GM06990 (cell line): ENCODE results near the gene EIF2S2.

ENCODE experiments used
- DNase-seq: peaks from one replicate; pipeline ENCODE4 v3.0.0-alpha.2; 2011; ENCODE audit not compliant: insufficient read length; ENCODE audit errors: extremely low read depth
- H3K27me3 ChIP-seq: replicated peaks from 2 replicates; pipeline ENCODE4 v1.6.0; 2011; ENCODE audit warnings: low read length; ENCODE audit not compliant: control insufficient read depth, insufficient read depth
- H3K36me3 ChIP-seq: 2 replicates; pipeline ENCODE4 v1.5.1; 2011; ENCODE audit warnings: low read length; ENCODE audit not compliant: control insufficient read depth, insufficient read depth
- H3K4me3 ChIP-seq: replicated peaks from 2 replicates; pipeline ENCODE4 v1.5.1; 2011; ENCODE audit warnings: low read depth, mild to moderate bottlenecking, control low read depth, low read length
- TF ChIP-seq, protein P1 (sequence below): IDR thresholded peaks from 2 replicates; pipeline ENCODE4 v1.5.1; 2011; ENCODE audit warnings: low read length, control low read depth, mild to moderate bottlenecking, inconsistent platforms; ENCODE audit not compliant: insufficient read depth, poor library complexity, severe bottlenecking

EIF2S2 gene

DNA sequence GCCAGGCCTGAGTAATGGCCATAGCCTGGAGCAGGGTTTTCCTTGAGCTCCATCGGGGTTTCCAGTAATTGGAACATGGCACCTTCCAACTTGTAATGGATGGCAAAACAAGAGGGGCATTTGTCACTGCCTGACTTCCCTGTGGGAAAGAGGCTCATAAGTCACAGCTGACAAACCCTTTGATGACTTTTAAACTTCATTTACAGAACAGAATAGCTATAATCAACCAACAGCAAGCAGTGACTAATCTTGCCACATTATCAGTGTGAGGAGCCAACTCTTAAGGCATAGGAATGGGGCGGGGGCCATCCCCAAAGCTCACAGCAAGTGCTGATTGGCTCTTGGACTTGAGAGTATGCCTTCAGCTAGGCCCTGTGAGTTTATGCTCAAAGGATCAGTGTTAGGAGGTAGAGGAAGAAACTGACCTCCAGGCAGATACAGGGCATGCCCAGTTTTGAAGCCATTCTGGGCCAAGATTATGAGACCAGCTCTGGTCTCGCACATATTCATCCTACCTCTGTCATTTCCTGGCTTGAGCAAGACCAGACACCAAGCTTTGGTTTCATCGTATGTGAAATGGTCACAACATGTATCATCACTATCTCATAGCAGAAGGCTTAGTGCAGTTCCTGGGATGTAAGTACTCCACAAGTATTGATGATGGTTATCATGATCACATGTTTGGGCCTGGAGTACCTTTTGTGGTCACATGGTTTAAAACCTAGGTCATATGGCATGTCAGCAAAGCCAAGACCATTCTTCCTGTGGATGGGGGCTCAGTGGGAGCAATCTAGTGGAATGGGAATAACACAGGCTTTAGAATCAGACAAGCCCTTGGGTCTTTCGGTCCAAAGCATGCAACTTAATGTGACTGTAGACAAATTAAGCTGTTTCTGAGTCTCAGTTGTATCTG lies 49.2 kb downstream of the EIF2S2 start:
- H3K36me3 ChIP-seq, result peaks cover 11% of the 10 kb centered on the region
- no peaks in the 10 kb centered on the region for H3K27me3 ChIP-seq
- TF ChIP-seq, protein P1, sequence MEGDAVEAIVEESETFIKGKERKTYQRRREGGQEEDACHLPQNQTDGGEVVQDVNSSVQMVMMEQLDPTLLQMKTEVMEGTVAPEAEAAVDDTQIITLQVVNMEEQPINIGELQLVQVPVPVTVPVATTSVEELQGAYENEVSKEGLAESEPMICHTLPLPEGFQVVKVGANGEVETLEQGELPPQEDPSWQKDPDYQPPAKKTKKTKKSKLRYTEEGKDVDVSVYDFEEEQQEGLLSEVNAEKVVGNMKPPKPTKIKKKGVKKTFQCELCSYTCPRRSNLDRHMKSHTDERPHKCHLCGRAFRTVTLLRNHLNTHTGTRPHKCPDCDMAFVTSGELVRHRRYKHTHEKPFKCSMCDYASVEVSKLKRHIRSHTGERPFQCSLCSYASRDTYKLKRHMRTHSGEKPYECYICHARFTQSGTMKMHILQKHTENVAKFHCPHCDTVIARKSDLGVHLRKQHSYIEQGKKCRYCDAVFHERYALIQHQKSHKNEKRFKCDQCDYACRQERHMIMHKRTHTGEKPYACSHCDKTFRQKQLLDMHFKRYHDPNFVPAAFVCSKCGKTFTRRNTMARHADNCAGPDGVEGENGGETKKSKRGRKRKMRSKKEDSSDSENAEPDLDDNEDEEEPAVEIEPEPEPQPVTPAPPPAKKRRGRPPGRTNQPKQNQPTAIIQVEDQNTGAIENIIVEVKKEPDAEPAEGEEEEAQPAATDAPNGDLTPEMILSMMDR, result no peak
- DNase-seq, result no peak
- no peak overlapping the region for H3K4me3 ChIP-seq

DNA sequence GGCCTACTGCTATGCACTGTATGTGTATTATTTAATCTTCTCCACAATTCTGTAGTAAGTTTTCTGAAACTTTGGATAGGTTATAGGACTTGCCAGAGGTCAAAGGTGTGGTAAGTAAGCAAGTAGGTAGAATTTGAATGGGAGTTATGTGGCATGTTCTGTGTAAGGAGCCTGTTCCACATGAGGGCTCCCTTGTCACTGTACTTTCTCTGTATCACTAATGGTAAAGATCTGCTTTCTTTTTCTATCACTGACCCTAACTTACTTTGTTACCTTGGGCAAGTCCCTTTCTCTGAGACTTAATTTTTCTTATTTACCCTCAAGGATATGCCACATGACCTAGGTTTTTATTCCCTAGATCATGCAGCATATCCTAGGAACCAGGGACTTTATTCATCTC lies 50.3 kb downstream of the EIF2S2 start:
- Histone ChIP-seq H3K4me3 (no peak overlapping the region), H3K27me3 (no peaks in the 10 kb centered on the region), H3K36me3 (peaks cover 11% of the 10 kb centered on the region)
- TF ChIP-seq, protein P1, result no peak
- DNase-seq, result no peak

DNA sequence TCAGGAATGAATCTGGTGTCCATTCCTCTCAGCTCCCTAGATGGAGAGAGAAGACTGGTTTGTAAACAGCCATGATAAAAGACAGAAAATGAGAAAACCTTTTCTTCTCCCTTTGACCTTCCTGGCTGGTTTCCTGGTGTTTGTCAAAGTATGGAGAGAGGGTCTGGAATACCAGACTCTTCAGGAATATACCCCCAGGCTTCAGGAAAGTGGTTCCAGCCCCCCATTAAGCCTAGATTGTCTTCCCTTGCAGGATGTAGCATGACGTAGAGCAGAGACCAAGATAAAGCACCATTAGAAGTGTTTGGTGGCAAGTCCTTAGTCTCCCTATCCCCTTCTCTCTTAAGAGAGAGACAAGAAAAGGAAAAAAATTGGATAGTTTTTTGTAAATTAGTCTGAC lies 51.1 kb downstream of the EIF2S2 start:
- TF ChIP-seq, protein P1, result no peak

DNA sequence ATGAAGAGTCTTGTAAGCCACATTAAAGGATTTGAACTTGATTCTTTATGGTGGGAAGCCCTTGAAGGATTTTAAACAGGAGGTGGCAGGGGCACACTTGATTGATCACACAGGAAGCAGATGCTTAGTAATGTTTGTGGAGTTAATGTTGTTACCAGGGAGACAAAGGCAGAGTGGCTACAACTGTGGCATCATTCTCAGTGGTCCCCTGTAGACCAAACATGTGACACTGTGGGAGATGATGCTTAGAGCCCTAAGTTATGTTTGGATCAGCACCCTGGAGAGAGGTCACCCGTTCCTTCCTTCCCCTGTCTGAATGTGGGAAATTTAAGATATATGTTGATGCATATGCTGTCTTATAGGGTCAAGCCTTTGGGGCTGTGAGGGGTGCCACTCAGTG lies 53.2 kb downstream of the EIF2S2 start:
- no peak overlapping the region for H3K4me3 ChIP-seq
- TF ChIP-seq, protein P1, result no peak
- H3K27me3 ChIP-seq, result no peaks in the 10 kb centered on the region
- peaks cover 4% of the 10 kb centered on the region for H3K36me3 ChIP-seq
- DNase-seq, result peak; percentile 27

More for the DNA sequence above, 51.1 kb downstream of the EIF2S2 start:
- no peak for DNase-seq
- Histone ChIP-seq H3K27me3 (no peaks in the 10 kb centered on the region), H3K4me3 (no peak overlapping the region), H3K36me3 (peaks cover 11% of the 10 kb centered on the region)

DNA sequence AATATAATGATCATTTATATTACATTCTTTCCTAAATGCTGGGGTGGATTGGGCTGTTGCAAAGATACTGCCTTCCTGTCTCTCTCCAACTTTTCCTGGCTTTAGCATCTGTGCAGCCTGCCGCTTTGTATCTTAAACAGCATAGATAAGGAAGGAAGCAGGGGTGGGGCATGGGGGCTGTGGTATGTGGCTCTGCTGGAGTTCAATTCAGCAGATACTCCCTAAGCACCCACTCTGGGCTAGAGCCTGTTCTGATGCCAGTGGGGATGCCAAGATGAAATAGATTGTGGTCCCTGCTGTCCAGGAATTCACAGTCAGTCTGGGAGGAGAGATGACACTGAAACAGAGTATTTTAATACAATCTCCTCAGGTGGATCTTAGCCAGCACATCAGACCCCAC lies 56.8 kb downstream of the EIF2S2 start:
- Histone ChIP-seq H3K4me3 (no peak overlapping the region), H3K36me3 (no peaks in the 10 kb centered on the region; the same call in 1 of the 2 replicates), H3K27me3 (no peaks in the 10 kb centered on the region)
- TF ChIP-seq, protein P1, result no peak
- DNase-seq, result no peak
